ENCODE results near the gene LRRC25.

The LRRC25 gene

DNA sequence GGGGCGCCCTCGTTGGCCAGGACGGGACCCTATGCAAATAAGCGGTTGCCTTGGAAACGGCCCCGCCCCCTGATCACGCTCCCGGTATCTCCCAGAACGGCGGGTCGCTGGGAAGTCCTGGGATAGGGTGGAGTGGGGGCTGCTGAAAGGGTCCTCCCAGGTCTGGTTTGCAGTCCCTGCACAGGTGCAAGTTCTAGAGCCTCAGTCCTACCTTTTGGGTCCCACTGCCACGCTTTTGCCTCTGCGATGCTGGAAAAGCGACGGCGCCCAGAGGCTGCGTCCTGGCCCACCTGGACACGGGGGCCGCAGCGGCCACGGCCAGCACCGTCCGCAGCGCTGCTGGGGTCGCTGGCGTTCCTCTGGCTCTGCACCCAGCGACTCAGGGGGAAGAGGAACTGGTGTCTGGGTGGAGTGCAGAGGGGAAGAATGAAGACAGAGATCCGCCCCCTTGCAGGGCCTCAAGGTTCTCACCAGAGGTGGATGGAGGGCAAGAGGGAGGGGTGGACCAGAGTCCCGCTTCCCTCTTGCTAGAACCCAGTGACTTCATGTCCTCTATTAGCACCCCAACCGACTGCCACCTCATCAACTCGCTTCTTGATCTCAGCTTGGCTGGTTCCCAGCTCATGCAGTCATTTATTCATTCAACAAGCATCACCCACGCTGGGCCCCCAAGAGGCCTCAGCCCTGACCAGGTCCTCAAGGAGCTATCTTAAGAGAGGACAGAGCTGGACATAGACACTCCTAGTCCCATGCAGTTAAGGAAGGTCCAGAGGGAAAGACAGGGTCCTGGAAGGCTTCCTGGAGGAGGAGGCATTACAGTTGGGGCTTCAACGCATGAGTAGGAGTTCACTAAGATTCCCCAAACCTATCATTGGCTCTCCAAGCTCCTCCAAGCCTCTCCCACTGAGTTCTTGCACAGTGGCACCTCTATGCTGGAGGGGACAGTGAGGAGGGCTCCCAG lies at the start of gene LRRC25:
TSS of gene LRRC25 (minus strand) at position 381 of the 961 bp plus-strand sequence. CDS start 659 bp downstream, outside the sequence.
- DNase-seq: peak; percentile 53 to 82

DNA sequence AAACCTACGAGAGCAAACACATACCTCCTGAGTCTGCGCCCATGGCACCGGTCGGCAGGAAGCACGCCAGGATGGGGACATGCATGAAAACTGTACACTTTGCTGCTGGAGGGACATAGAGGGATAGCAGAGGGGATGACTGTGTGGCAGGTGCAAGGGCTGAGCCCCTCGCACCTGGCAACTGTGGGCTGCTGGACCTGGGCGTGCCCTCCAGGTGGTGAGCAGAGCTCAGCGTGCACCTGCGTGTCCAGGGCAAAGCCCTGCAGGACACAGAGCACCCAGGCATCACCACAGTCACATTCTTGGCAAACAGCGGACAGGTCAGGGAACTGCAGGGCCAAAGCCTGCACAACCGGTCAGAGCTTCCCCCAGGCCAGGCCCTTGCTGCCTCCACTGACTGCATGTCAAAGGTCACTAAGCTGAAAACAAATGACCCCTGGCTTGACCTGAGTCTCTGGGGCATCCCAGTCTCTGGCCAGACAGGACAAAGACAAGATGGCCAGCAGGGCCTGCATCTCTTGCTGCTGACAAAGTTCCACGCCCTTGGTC lies 49.5 kb upstream of the LRRC25 start:
- DNase-seq: no peak

DNA sequence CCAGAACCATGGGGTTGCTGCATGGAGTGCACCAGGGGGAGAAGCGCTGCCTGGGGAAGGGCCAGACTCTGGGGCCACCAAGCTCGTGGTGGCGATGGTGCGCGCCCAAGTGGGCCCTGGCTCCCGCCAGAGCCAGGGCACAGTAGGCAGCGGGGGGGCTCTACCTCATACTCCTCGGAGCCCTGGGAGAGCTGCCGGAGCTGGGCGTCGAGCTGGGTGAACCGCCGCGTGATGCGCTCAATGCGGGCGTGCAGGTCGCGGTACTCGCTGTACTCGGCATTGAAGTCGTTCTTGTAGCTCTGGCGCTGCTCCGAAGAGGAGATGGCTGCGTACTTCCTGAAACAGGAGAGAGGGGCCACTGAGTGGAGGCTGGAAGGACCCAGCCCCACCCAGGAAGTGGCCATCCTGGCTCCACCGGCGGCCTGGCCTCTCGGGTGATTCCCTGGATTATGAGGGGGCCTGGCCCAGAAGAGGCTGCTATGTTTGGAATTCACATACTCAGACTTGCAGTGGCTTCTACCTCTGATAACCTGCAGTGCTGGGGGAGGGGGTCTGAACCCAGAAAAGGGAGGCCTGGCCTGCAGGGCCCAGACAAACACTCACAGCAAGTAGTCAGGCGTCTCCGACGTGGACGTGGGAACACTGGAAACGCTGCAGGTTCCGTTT lies 48.9 kb upstream of the LRRC25 start:
- DNase-seq: no peak

DNA sequence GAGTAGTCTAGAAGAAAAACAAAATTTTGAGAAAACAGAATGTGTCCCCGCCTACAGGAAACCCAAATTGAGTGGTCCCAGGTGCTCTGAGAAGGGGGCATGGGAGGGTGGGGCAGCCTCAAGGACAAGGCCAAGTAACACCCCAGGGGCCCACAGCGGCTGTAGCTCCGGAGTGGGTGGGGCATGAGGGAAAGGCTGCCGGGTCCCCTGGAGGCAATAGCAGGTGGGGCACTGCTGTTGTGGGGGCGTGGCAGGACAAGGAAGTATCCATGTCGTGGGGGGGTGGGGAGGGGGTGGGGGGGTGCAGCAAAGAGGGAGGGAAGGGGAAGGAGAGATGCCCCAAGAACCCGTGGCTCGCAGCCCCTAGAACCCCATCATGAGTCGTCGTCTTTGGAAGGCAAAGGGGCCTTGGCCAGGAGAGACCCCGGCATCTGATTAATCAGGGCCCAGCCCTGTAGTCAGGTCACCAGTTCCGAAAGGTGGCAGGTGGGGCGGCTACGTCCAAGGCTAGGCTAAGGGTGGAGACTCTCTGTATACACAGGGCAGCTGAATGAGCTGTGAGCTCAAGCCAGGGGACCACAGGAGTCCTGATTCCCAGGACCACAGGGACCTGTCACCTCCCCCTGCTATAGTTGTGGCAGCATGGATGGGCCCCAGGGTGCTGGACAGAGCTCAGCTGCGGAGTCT lies 48.0 kb upstream of the LRRC25 start:
- DNase-seq: no peak

- DNase-seq: no peak
Observed at GRCh38 chr19:18444513-18444912, 47.1 kb upstream of the LRRC25 start.

GRCh38 chr19:18443831-18444230 lies 46.4 kb upstream of the LRRC25 start:
- no peak for DNase-seq

DNA sequence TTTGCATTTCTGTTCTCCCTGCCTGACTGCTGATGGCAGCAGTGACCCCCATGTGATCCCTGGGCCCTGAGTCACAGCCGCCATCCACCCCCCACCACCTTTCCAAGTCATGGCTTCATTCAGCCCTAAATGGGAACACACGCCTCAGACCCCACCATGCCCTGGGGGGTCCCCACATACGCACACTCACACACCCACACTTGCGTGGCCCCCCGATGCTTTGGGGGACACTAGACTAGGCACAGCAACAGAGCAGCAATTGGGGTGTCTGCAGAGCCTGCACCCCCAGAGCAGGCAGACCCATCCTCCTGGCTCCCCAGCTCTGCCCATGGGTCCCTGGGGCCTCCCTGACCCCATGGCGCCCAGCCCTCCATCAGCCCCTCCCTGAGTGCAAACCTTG lies 46.0 kb upstream of the LRRC25 start:
- DNase-seq: no peak

- DNase-seq: no peak
Observed at GRCh38 chr19:18442941-18443340, 45.5 kb upstream of the LRRC25 start.

GRCh38 chr19:18441804-18442788 lies 44.7 kb upstream of the LRRC25 start:
- no peak for DNase-seq

DNA sequence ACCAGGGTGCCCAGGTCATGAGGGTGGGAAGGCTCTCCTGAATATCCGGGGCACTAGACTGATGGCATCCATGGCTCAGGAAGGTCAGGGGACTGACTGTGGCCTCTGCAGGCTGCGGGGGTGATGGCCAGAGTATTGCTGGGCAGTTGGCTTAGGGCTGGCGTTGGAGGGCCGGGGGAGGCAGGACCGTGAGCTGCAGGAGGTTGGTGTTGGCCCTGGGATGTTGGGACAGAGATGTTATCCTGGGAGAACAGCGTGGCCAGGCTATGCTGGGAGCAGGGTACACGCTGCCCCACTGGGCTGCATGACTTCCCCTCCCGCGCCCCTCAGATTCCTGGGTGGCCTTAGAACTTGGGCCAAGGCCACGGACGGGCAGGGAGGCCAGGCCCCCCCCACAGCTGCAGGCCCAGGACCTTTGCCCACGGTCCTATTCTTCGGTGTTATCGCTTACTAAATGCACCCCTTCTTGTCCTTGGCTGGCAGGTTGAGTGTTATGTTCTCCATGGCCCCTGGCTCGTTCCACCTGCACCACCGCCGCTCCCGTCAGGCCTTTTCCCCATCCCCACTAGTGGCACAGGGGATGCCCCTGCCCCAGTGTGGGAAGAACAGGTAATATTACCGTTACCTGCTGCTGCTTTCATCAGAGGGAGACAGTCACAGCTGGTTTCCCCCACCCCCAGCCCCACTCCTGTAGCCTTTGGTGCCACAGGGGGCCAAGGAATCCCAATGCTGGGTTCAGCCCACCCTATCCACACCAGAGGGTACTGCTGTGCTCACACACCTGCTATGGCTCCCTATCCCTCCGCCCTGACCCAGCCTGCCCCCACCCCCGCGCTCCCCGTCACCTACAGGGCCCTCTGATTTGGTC lies 43.7 kb upstream of the LRRC25 start:
- DNase-seq: peak in 1 of 2 donors; percentile 9

DNA sequence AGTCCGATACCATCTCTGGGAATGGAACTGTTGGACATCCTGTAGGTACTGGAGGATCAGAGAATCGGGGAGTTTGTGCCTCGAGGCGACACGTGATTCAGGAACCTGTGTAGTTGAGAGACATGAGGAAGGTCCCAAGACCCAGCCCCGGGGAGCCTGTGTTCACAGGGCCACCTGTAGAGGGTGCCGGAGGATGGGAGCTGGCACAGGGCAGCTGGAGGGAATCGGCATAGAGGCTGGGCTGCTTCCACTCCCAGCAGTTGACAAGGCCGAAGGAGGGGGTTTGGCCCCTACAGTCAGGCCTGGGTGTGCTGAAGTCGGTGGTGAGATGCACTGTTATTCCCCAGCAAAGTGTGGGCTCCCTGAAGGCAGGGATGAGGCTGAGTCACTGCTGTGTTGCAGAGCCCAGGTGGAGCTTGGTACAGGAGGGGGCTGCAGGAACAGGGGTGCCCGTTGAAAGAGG lies 43.0 kb upstream of the LRRC25 start:
- DNase-seq: no peak

- DNase-seq: no peak
Observed at GRCh38 chr19:18439910-18440237, 42.5 kb upstream of the LRRC25 start.

DNA sequence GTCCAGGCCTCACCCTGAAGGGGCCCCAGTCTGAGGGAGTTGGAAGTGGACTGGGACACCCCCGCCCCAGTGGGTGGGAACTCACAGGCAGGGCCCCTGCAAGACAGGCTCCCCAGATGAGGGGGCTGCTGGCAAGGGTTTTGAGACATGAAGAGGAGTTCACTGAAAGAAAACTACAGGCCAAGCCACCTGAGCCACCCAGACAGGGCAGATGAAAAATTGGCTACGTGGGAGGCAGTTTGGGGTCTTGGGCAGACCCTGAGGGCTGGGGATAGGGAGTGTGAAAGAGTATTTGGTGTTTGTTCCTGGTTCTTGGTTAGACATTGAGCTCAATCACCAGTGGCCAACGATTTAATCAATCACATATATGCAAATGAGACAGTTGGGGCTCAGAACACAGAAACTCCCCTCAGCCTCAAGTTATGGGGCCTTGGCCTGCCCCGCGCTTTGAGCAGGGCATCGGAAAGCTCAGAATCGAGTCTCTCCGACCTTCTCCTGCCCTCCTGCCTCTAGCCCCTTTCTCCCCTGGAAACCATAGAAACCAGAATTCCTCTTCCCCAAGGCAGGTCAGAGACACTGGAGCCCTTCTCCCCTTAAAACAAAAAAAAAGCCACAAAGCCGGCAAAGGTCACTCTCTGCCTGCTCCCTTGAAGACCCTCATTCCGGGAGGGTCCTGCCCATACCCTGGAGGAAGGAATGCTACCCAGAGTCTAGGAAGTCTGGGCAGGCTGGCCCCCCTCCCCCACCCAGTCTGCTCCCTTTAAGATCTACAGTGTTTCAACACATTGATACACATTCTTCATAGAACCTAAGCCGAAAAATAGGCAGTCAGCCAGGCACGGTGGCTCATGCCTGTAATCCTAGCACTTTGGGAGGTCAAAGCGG lies 41.8 kb upstream of the LRRC25 start:
- no peak for DNase-seq

DNA sequence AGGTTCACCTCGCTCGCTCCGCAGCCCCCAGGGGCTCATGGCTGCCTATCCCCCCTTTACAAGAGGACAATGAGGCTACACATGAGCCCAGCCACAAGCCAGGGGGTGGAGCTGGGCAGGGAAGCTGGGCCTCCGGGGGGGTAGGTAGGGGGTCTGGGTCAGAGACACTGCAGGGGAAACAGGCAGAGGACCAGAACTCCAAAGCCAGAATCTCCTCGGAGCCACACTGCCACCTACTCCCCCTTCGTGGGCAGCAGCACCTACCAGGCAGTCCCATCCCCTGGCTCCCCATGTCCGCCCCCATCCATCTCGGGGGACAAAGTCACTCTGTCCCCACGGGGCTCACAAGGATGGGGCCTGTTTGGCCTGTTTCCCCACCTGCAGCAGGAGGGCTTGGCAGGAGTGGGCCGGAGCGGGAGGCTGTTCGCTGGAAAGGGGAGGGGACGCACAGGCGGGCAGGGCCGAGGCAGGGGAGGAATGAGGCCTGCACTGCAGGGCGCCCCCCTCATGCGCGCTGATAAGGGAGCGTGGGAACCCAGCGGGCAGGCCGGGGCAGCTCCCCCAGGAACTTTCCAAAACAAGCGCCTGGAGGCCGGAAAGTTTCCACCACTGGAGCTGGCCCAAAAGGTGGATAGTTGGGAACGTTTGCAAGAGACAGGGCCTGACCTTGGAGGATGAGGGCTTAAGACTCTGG lies 41.1 kb upstream of the LRRC25 start:
- DNase-seq: no peak

DNA sequence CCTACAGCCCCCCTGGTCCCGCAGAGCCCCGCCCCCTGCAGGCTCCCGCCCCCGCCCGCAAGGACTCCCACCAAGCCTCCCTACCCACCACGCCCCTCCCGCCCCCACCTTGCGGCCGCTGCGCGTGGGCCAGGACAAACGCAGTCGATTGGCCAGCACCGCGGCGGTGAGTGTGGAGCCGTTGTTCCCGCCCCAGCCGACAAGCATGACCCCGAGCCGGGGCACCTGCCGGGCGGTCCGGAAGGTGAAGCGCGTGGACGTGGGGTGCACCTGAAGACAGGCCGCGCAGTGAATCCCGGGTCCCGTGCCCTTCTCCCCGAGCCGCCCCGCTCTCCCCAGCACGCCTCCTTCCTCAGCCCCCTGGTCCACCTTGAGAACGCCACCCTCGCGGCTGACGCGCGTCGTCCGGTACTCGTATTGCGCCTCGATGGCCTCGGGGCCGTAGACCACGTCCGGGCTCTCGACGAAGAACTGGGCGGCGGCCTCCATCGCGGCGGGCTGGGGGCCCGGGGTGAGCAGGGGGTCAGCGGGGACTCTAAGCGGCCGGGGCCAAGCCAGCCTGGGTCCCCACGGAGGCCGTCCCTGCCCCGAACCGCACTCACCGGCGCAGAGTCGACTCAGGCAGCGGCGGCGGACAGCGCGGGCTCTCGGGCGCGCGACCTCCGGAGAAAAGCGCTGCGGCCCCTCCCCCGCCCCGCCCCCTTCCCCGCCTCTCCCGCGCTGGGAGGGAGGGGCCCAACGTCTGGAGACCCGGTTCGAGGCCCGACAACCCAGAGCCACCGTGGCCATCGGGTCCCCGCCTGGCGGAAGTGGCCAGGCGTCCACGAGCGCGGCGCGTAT lies 40.3 kb upstream of the LRRC25 start, which contains the start of gene ISYNA1:
TSS of gene ISYNA1 (minus strand) at position 643 of the 840 bp plus-strand sequence. CDS start at position 489, 154 bp downstream.
- DNase-seq: peak in 1 of 2 donors; percentile 21

GRCh38 chr19:18436671-18437490 lies 39.5 kb upstream of the LRRC25 start:
- DNase-seq: peak in 1 of 2 donors; percentile 69

Measured in bone marrow (tissue), 2 donors.